H1 (cell line): ENCODE data around the gene COL4A1. TPM values are rescaled to one million over a fixed set of nuclear protein-coding genes. Genes with fewer than 3 reads are reported as not detected.

Experiments
- CHD7 ChIP-seq: fragments of 300-600 bp; sonication (generic); IDR thresholded peaks from 2 replicates; pipeline ENCODE4 v1.7.1; 2012; ENCODE audit warnings: low read length, moderate library complexity, mild to moderate bottlenecking, inconsistent platforms; ENCODE audit not compliant: insufficient replicate concordance
- GTF2F1 ChIP-seq: IDR thresholded peaks from 2 replicates; pipeline ENCODE4 v1.6.1; 2012; ENCODE audit warnings: low read depth, low read length, improper control_type of control experiment, borderline replicate concordance
- JUN ChIP-seq: IDR thresholded peaks from 2 replicates; pipeline ENCODE4 v1.6.1; 2011; ENCODE audit warnings: low read depth, mild to moderate bottlenecking, improper control_type of control experiment, low read length
- MAX ChIP-seq: IDR thresholded peaks from 2 replicates; pipeline ENCODE4 v1.6.1; 2012; ENCODE audit warnings: inconsistent platforms
- NRF1 ChIP-seq: IDR thresholded peaks from 2 replicates; pipeline ENCODE4 v1.6.1; 2011; ENCODE audit warnings: mild to moderate bottlenecking, low read depth, low read length, improper control_type of control experiment
- POLR2A ChIP-seq, 2 experiments: IDR thresholded peaks; 1 replicate in 1 of 2; 2 replicates in 1 of 2; pipeline ENCODE4 v1.6.1; 2011; ENCODE audit warnings: low read depth in 2 of 2, low read length in 2 of 2, mild to moderate bottlenecking in 2 of 2; ENCODE audit errors: control extremely low read depth in 1 of 2
- POLR2AphosphoS5 ChIP-seq: IDR thresholded peaks from 2 replicates; pipeline ENCODE4 v1.6.1; 2011; ENCODE audit warnings: low read depth, low read length
- POU5F1 ChIP-seq: IDR thresholded peaks from 2 replicates; pipeline ENCODE4 v1.6.1; 2011; ENCODE audit warnings: low read depth, mild to moderate bottlenecking, low read length, moderate library complexity
- SP4 ChIP-seq: IDR thresholded peaks from 2 replicates; pipeline ENCODE4 v1.6.1; 2012; ENCODE audit warnings: low read length, inconsistent platforms
- SUZ12 ChIP-seq: fragments of 200-600 bp; sonication (generic); IDR thresholded peaks from 2 replicates; pipeline ENCODE4 v1.6.1; 2012; ENCODE audit warnings: mild to moderate bottlenecking, inconsistent platforms, low read length, moderate library complexity, mixed read lengths
- TAF1 ChIP-seq: IDR thresholded peaks from 2 replicates; pipeline ENCODE4 v1.6.1; 2011; ENCODE audit warnings: mild to moderate bottlenecking, low read depth, low read length
- ZNF274 ChIP-seq: IDR thresholded peaks from 2 replicates; pipeline ENCODE4 v1.7.0; 2012; ENCODE audit warnings: low read length, borderline replicate concordance; ENCODE audit errors: extremely low read depth
- polyA plus RNA-seq, 7 experiments: library from polyadenylated mRNA; depleted of rRNA in 3 of 7; stranded (reverse) in 5 of 7; unstranded in 2 of 7; fragments of >200 nt in 5 of 7; fragments of 200-250 nt in 2 of 7; gene quantifications; 1 replicate in 5 of 7; 2 replicates in 1 of 7; 4 replicates in 1 of 7; pipeline versions ENCODE4 v1.2.1 to v1.2.3, GENCODE V29; 2011 to 2013; ENCODE audit warnings: missing spikeins in 2 of 7, mixed read lengths in 2 of 7
- total RNA-seq: library from RNA; stranded (reverse); fragmentation: NEBNext Ultra II Directional; extraction: Animal tissue kit (Norgen Biotek cat#: 25700); gene quantifications from 2 replicates; pipeline ENCODE4 v1.2.1, GENCODE V29; 2021

COL4A1 gene
- total and polyA plus RNA-seq, 2 of the 8 experiments (the other 6 are each of a cell fraction or from before 2014, with no cell fraction given), result 30.7 to 82.0 TPM

GRCh38 chr13:110326263-110326904 lies 19.4 kb upstream of the COL4A1 start (continued):
- TF ChIP-seq CHD7 (no peak), NRF1 (no peak), POLR2AphosphoS5 (no peak), POU5F1 (no peak), GTF2F1 (no peak), SP4 (no peak), TAF1 (no peak), JUN (no peak), POLR2A (IDR thresholded peaks at IDR 0.05; ENCODE audit: control extremely low read depth in 1 of 2, low read depth in 2 of 2, low read length in 2 of 2) (no peak), SUZ12 (no peak), ZNF274 (no peak), MAX (no peak)
